Breast epithelium (tissue), 3 donors: ENCODE measurements around the gene KCNJ4.

Experiments
- CTCF ChIP-seq, 3 donors: fragments of 450-650 bp; IDR thresholded peaks; one replicate each; pipeline ENCODE4 v1.5.1; 2016 to 2017; ENCODE audit warnings: antibody characterized with exemption in 3 of 3, mild to moderate bottlenecking in 3 of 3, moderate library complexity in 3 of 3
- POLR2A ChIP-seq: fragments of 450-650 bp; IDR thresholded peaks from one replicate; pipeline ENCODE4 v1.6.1; 2016; ENCODE audit warnings: antibody characterized with exemption, mild to moderate bottlenecking, moderate library complexity

GRCh38 chr22:38487946-38488345, 32.9 kb upstream of the KCNJ4 start:
- TF ChIP-seq CTCF (IDR thresholded peaks at IDR 0.05) (no peak), POLR2A (no peak)
